HUES48 (cell line): ENCODE data around the gene EGFL8.

Source experiments
- H3K27ac ChIP-seq: one replicate; pipeline ENCODE4 v1.7.0; 2013; ENCODE audit warnings: low read depth, low read length, inconsistent platforms
- H3K27me3 ChIP-seq: 2 replicates; pipeline ENCODE4 v1.6.1; 2013; ENCODE audit warnings: mild to moderate bottlenecking, low read length; ENCODE audit not compliant: control insufficient read depth, insufficient read depth
- H3K36me3 ChIP-seq: 2 replicates; pipeline ENCODE4 v1.6.1; 2013; ENCODE audit warnings: low read length; ENCODE audit not compliant: control insufficient read depth, insufficient read depth
- H3K4me1 ChIP-seq: 2 replicates; pipeline ENCODE4 v1.6.1; 2013; ENCODE audit warnings: mild to moderate bottlenecking, low read length; ENCODE audit not compliant: control insufficient read depth, insufficient read depth
- H3K4me3 ChIP-seq: 2 replicates; pipeline ENCODE4 v1.5.1; 2013; ENCODE audit warnings: mild to moderate bottlenecking, low read depth, low read length
- H3K9ac ChIP-seq: 2 replicates; pipeline ENCODE4 v1.6.1; 2013; ENCODE audit warnings: mild to moderate bottlenecking, low read depth, low read length, moderate library complexity
- H3K9me3 ChIP-seq: 2 replicates; pipeline ENCODE4 v1.6.1; 2013; ENCODE audit warnings: low read length; ENCODE audit not compliant: control insufficient read depth, insufficient read depth

The EGFL8 gene

DNA sequence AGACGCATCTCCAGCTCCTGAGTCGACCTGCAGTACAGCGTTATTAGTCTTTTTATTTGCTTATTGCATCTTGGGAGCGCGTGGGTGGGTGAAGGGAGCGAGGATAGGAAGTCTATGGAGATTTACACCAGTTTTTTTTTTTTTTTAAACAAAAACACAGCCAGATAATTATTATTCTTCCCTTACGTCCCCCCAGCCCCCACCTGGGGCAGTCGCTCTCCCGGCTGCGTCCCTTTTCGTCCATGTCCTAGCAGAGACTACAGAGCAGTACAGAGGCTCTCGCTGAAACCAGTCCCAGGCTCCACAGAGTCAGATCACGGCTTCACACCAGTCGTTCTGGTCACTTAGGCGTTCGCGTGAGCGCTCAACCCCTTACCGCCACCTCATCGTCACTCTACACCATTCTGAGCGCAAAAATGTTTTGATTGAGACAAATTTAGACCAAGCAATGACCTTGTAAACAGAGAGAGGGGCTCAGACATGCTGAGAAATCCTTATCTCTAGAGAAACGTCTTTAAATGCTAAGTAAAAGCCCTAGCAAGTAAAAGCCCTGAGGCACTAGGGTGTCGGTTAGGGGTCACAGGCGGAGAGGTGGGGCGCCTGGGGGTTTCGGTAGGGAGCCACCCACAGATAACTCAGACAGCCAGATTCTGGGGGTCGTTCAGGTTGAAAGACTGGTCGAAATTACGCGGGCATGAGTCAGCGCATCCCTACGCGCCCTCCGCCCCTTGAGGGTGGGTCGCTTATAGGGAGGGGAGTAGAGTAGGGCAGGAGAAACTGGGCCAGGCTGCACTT is 11.4 kb upstream of the EGFL8 start:
- peak overlapping the region; percentile 58; the same call in 1 of the 2 replicates for H3K9ac ChIP-seq
- peaks cover 24% of the 10 kb centered on the region for H3K36me3 ChIP-seq
- H3K4me3 ChIP-seq = peak overlapping the region; percentile 97
- H3K9me3 ChIP-seq = no peaks in the 10 kb centered on the region
- peaks cover 27% of the 10 kb centered on the region for H3K4me1 ChIP-seq
- H3K27ac ChIP-seq = peak overlapping the region; percentile 94
- H3K27me3 ChIP-seq = peaks cover 41% of the 10 kb centered on the region

- Histone ChIP-seq H3K27me3 (peaks cover 41% of the 10 kb centered on the region), H3K36me3 (peaks cover 32% of the 10 kb centered on the region), H3K9me3 (no peaks in the 10 kb centered on the region), H3K4me1 (peaks cover 27% of the 10 kb centered on the region), H3K9ac (peak within 1 kb of the TSS; percentile 90), H3K4me3 (peak within 1 kb of the TSS; percentile 97), H3K27ac (peak within 1 kb of the TSS; percentile 94)
These were observed 10.6 kb upstream of the EGFL8 start, which contains the start of gene PPT2 for GRCh38 chr6:32153564-32154513. Gene PPT2 (plus strand): TSS chr6:32154141. CDS start chr6:32154595, 454 bp downstream.

- H3K9ac ChIP-seq = peak overlapping the region; percentile 90
- peaks cover 34% of the 10 kb centered on the region for H3K36me3 ChIP-seq
- H3K27ac ChIP-seq = peak overlapping the region; percentile 94
- H3K4me1 ChIP-seq = peaks cover 26% of the 10 kb centered on the region
- no peaks in the 10 kb centered on the region for H3K9me3 ChIP-seq
- peaks cover 33% of the 10 kb centered on the region for H3K27me3 ChIP-seq
- H3K4me3 ChIP-seq = peak overlapping the region; percentile 97
These were observed 9.8 kb upstream of the EGFL8 start for GRCh38 chr6:32154514-32155161.

GRCh38 chr6:32156891-32157290 is 7.5 kb upstream of the EGFL8 start:
- Histone ChIP-seq H3K4me1 (peaks cover 13% of the 10 kb centered on the region), H3K27me3 (peaks cover 13% of the 10 kb centered on the region), H3K9ac (no peak overlapping the region), H3K27ac (no peak overlapping the region), H3K9me3 (no peaks in the 10 kb centered on the region), H3K4me3 (no peak overlapping the region), H3K36me3 (peaks cover 36% of the 10 kb centered on the region)

GRCh38 chr6:32158052-32158451 is 6.3 kb upstream of the EGFL8 start:
- Histone ChIP-seq H3K9me3 (no peaks in the 10 kb centered on the region), H3K36me3 (peaks cover 40% of the 10 kb centered on the region), H3K4me3 (no peak overlapping the region), H3K27me3 (peaks cover 1% of the 10 kb centered on the region), H3K27ac (no peak overlapping the region), H3K9ac (no peak overlapping the region), H3K4me1 (peaks cover 2% of the 10 kb centered on the region; the same call in 1 of the 2 replicates)

DNA sequence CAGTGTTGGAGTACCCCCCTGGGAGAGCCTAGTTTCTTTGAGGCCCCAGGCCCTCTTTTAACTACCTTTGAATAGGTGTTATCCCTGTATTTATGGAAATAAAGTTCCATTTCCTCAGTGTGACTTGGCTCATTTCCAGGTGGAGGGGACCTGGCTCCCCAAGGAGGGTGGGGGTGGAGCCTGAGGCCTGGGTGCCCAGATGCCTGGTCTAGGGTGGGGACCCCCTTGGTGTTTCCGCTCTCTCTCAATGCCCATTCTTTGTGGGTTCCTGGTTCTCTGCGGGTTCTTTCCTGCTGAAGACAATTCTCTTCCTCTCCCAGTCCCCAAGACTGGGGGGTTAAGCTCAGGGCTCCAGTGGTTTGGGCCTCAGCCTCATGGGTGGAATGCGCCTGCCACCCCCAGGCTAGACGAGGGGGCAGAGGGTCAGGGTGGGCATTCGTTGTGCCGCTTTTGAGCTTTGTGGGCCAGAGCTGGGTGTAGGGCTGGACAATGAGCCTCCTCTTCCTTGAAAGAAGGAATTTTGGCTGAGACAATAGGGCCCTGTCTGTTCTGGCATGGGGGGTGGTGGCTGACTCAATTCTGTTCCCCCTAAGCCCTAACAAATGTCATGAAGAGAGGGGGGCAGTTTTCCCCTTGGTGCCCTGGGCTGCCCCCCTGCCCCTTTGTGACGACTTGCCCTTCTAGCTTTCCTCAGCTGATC is 686 bp upstream of the EGFL8 start:
- Histone ChIP-seq H3K9ac (no peak overlapping the region), H3K4me3 (no peak overlapping the region), H3K4me1 (no peaks in the 10 kb centered on the region), H3K27ac (no peak overlapping the region), H3K27me3 (no peaks in the 10 kb centered on the region), H3K36me3 (peaks cover 28% of the 10 kb centered on the region), H3K9me3 (no peaks in the 10 kb centered on the region)

DNA sequence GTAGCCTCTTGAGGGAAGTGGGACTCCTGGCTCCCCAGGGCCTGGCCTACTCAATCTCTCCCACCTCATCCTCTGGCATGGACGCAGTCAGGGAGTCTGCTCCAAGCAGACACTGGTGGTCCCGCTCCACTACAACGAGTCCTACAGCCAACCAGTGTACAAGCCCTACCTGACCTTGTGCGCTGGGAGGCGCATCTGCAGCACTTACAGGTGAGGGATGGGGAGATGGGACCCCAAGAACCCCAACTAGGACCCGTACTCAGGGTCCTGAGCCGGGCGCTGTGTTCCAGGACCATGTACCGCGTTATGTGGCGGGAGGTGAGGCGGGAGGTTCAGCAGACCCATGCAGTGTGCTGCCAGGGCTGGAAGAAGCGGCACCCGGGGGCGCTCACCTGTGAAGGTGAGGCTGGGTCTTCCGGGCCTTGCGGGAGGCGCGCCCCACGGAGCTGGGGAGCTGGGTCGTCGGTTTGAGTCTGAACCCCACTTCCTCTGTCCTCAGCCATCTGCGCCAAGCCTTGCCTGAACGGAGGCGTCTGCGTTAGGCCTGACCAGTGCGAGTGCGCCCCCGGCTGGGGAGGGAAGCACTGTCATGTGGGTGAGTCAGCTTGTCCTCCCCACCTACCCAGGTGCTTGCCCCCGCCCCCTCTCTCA is 2.1 kb downstream of the EGFL8 start:
- H3K4me1 ChIP-seq = no peaks in the 10 kb centered on the region
- H3K27me3 ChIP-seq = no peaks in the 10 kb centered on the region
- no peaks in the 10 kb centered on the region for H3K9me3 ChIP-seq
- H3K27ac ChIP-seq = no peak overlapping the region
- H3K4me3 ChIP-seq = no peak overlapping the region
- no peak overlapping the region for H3K9ac ChIP-seq
- H3K36me3 ChIP-seq = peaks cover 52% of the 10 kb centered on the region

- Histone ChIP-seq H3K4me1 (no peaks in the 10 kb centered on the region), H3K9ac (no peak overlapping the region; the same call in 1 of the 2 replicates), H3K36me3 (peaks cover 54% of the 10 kb centered on the region), H3K9me3 (no peaks in the 10 kb centered on the region), H3K27ac (peak overlapping the region; percentile 55), H3K27me3 (no peaks in the 10 kb centered on the region), H3K4me3 (no peak overlapping the region)
These were observed 2.9 kb downstream of the EGFL8 start for GRCh38 chr6:32167154-32167760.

GRCh38 chr6:32167761-32168262 is 3.4 kb downstream of the EGFL8 start:
- H3K4me1 ChIP-seq = no peaks in the 10 kb centered on the region
- peaks cover 56% of the 10 kb centered on the region for H3K36me3 ChIP-seq

More at GRCh38 chr6:32167761-32168262, 3.4 kb downstream of the EGFL8 start:
- H3K9me3 ChIP-seq = no peaks in the 10 kb centered on the region
- no peak overlapping the region for H3K9ac ChIP-seq
- H3K27me3 ChIP-seq = no peaks in the 10 kb centered on the region
- H3K27ac ChIP-seq = peak overlapping the region; percentile 55
- no peak overlapping the region for H3K4me3 ChIP-seq
